K562 (cell line): ENCODE measurements around the gene ASPHD1. TPM values are rescaled to one million over a fixed set of nuclear protein-coding genes. Genes with fewer than 3 reads are reported as not detected.
"Not testable (repeated sequence)": the region's sequence is repeated elsewhere in the genome, so short reads cannot be mapped to it uniquely, and the experiment has no call there.

Source experiments
- ATAC-seq: fragments of 200-7000 bp; cut with Tn5 transposase; 3 replicates; pipeline ENCODE4 v1.9.1; 2020; ENCODE audit warnings: moderate library complexity
- BruUV-seq: library from RNA; stranded (reverse); fragments of 400-500 nt; replicated peaks from 2 replicates; lab custom pipeline; 2021; lab: Mats Ljungman, UMichigan
- CTCF ChIA-PET: fragments of 300-600 bp; formaldehyde crosslinking; extraction: SDS; loops from one replicate; lab custom pipeline; 2021; ENCODE audit warnings: low intra/inter-chr PET ratio; lab: Yijun Ruan, JAX
- POLR2A ChIA-PET: fragments of 300-600, 350-650 bp; sonication (Branson Sonifier 250); formaldehyde crosslinking; extraction: SDS; loops from one replicate; lab custom pipeline; 2021; ENCODE audit warnings: antibody characterized with exemption, inconsistent platforms; lab: Yijun Ruan, JAX
- DNase-seq, 4 experiments: peaks; one replicate each; pipeline versions ENCODE4 v3.0.0 to v3.0.0-alpha.2; 2011 to 2018; ENCODE audit warnings: low spot score in 3 of 4, mixed read lengths in 3 of 4; ENCODE audit errors: extremely low read depth in 1 of 4
- FAIRE-seq: peaks from 2 replicates; lab custom pipeline; 2011; peaks lifted over from hg19 to GRCh38; lab: Jason Lieb, UNC
- H2AFZ ChIP-seq: 2 replicates; pipeline ENCODE4 v1.6.0; 2011; ENCODE audit warnings: low read depth, low read length, control low read depth, inconsistent platforms
- H3K27ac ChIP-seq: fragments of 200-600 bp; 3 replicates; pipeline ENCODE4 v1.8.0; 2011; ENCODE audit warnings: low read depth, mild to moderate bottlenecking, control low read depth, inconsistent platforms, low read length, moderate library complexity, mixed read lengths; ENCODE audit errors: extremely low read depth
- H3K27me3 ChIP-seq, 2 experiments: fragments of 300-600 bp in 1 of 2; 2 replicates in 1 of 2; 3 replicates in 1 of 2; pipeline versions ENCODE4 v1.6.0 to v1.8.0; 2011; ENCODE audit warnings: inconsistent platforms in 2 of 2, low read length in 2 of 2, mild to moderate bottlenecking in 1 of 2, mixed read lengths in 1 of 2, moderate library complexity in 1 of 2; ENCODE audit not compliant: control insufficient read depth in 2 of 2, insufficient read depth in 2 of 2
- H3K36me3 ChIP-seq: fragments of 300-600 bp; 3 replicates; pipeline ENCODE4 v1.8.0; 2011; ENCODE audit warnings: mild to moderate bottlenecking, low read length, inconsistent platforms; ENCODE audit not compliant: control insufficient read depth, insufficient read depth
- H3K4me1 ChIP-seq, 2 experiments: fragments of 200-600 bp in 1 of 2; replicated peaks in 1 of 2; 2 replicates in 1 of 2; 3 replicates in 1 of 2; pipeline versions ENCODE4 v1.5.1 to v1.8.0; 2011; ENCODE audit warnings: inconsistent platforms in 2 of 2, low read length in 2 of 2, mild to moderate bottlenecking in 1 of 2, mixed read lengths in 1 of 2, moderate library complexity in 1 of 2; ENCODE audit not compliant: control insufficient read depth in 2 of 2, insufficient read depth in 2 of 2
- H3K4me2 ChIP-seq: 2 replicates; pipeline ENCODE4 v1.6.1; 2011; ENCODE audit warnings: low read length, control low read depth, inconsistent platforms, mixed read lengths; ENCODE audit not compliant: insufficient read depth
- H3K4me3 ChIP-seq: fragments of 200-600 bp; sonication (generic), shearing (Covaris generic); 2 replicates; pipeline ENCODE4 v1.5.1; 2016; ENCODE audit warnings: control low read depth, inconsistent platforms
- H3K79me2 ChIP-seq: fragments of 200-600 bp; 3 replicates; pipeline ENCODE4 v1.8.0; 2011; ENCODE audit warnings: low read length, inconsistent platforms; ENCODE audit not compliant: control insufficient read depth, insufficient read depth
- H3K9ac ChIP-seq, 2 experiments: 2 replicates each; pipeline versions ENCODE4 v1.6.0 to v1.6.1; 2011; ENCODE audit warnings: low read depth in 2 of 2, low read length in 2 of 2, control low read depth in 1 of 2, inconsistent platforms in 1 of 2, mild to moderate bottlenecking in 1 of 2, mixed read lengths in 1 of 2; ENCODE audit not compliant: insufficient read depth in 1 of 2
- H3K9me1 ChIP-seq: one replicate; pipeline ENCODE4 v1.6.0; 2011; ENCODE audit warnings: inconsistent platforms, mild to moderate bottlenecking, low read length, moderate library complexity; ENCODE audit not compliant: control insufficient read depth, insufficient read depth
- H3K9me3 ChIP-seq: replicated peaks from 2 replicates; pipeline ENCODE4 v1.5.1; 2011; ENCODE audit warnings: low read depth, low read length, inconsistent platforms; ENCODE audit not compliant: control insufficient read depth, insufficient read depth
- H4K20me1 ChIP-seq: replicated peaks from 2 replicates; pipeline ENCODE4 v1.6.1; 2011; ENCODE audit warnings: low read length, inconsistent platforms, mixed read lengths; ENCODE audit not compliant: control insufficient read depth, insufficient read depth
- ETV6 ChIP-seq, 3 experiments: fragments of 150-350 bp in 1 of 3; sonication (generic) in 1 of 3; formaldehyde crosslinking in 1 of 3; IDR thresholded peaks; 2 replicates each; pipeline versions ENCODE4 v1.6.1 to v1.8.0; 2014 to 2022; ENCODE audit warnings: borderline replicate concordance in 2 of 3, low read depth in 2 of 3, antibody characterized with exemption in 1 of 3, low read length in 1 of 3, mild to moderate bottlenecking in 1 of 3, missing genetic modification reagents in 1 of 3
- KDM4B ChIP-seq, 2 experiments: fragments of 450-650 bp in 1 of 2; sonication (generic) in 1 of 2; IDR thresholded peaks; 2 replicates each; pipeline ENCODE4 v1.6.1; 2016 to 2017; ENCODE audit warnings: borderline replicate concordance in 2 of 2, antibody characterized with exemption in 1 of 2, low read depth in 1 of 2, mild to moderate bottlenecking in 1 of 2
- MEF2A ChIP-seq: IDR thresholded peaks from 2 replicates; pipeline ENCODE4 v1.6.1; 2011; ENCODE audit warnings: low read depth, mild to moderate bottlenecking, low read length, moderate library complexity; ENCODE audit not compliant: control insufficient read depth
- MEF2D ChIP-seq: conservative IDR thresholded peaks from 2 replicates; pipeline ENCODE4 v1.6.1; 2016; ENCODE audit warnings: low read depth, missing genetic modification characterization, missing compliant biosample characterization
- RBM14 ChIP-seq: fragments of 200-400 bp; formaldehyde crosslinking; IDR thresholded peaks from 2 replicates; pipeline ENCODE4 v1.6.1; 2018; ENCODE audit warnings: low read depth, mild to moderate bottlenecking, low read length, moderate library complexity, borderline replicate concordance; ENCODE audit not compliant: insufficient read depth
- ZNF121 ChIP-seq: sonication (generic); formaldehyde crosslinking; conservative IDR thresholded peaks from 2 replicates; pipeline ENCODE4 v1.8.0; 2022; ENCODE audit warnings: missing genetic modification reagents
- ZNF24 ChIP-seq: fragments of 450-650 bp; IDR thresholded peaks from 2 replicates; pipeline ENCODE4 v1.6.1; 2016
- WGBS: fragments of 100-300 bp; shearing (Covaris generic); methylation state at CpG from one replicate; pipeline ENCODE4 v1.1.6; 2016; ENCODE audit warnings: low coverage, mixed read lengths; ENCODE audit not compliant: insufficient coverage; ENCODE audit errors: missing lambda C conversion rate; 5-methylcytosine and 5-hydroxymethylcytosine counted together
- in situ Hi-C: fragments of 300-500 bp; cut with MboI; formaldehyde crosslinking; loops from 4 replicates; pipeline ENCODE4 v1.15.0; 2018; ENCODE audit warnings: inconsistent platforms, mixed read lengths
- intact Hi-C: fragments of 100-400 bp; cut with micrococcal nuclease; formaldehyde crosslinking; loops from 2 replicates; pipeline ENCODE4 v1.14.2; 2022
- polyA plus RNA-seq, 8 experiments: library from polyadenylated mRNA; depleted of rRNA in 4 of 8; stranded (reverse) in 5 of 8; unstranded in 3 of 8; fragments of >200 nt; fragmentation: Nextera tagmentation in 2 of 8; fragmentation: Illumina TruSeq in 1 of 8; extraction: Ambion mirVana in 2 of 8; extraction: Trizol in 1 of 8; gene quantifications; 2 replicates each; pipeline versions ENCODE4 v1.2.1 to v1.2.3, GENCODE V29; 2011 to 2014; ENCODE audit warnings: inconsistent platforms in 1 of 8, missing spikeins in 1 of 8
- total RNA-seq, 7 experiments: library from RNA; depleted of rRNA in 6 of 7; stranded (reverse); fragments of >200 nt in 6 of 7; fragmentation: Illumina TruSeq in 2 of 7; extraction: Trizol in 2 of 7; gene quantifications; 2 replicates each; pipeline versions ENCODE4 v1.2.1 to v1.2.3, GENCODE V29; 2011 to 2021; ENCODE audit warnings: low replicate concordance in 1 of 7

The ASPHD1 gene
- total and polyA plus RNA-seq, 9 of the 15 experiments (the other 6 are each of a cell fraction or from before 2014, with no cell fraction given), result 0.03 to 0.70 (median 0.24) TPM; not detected in 5

DNA sequence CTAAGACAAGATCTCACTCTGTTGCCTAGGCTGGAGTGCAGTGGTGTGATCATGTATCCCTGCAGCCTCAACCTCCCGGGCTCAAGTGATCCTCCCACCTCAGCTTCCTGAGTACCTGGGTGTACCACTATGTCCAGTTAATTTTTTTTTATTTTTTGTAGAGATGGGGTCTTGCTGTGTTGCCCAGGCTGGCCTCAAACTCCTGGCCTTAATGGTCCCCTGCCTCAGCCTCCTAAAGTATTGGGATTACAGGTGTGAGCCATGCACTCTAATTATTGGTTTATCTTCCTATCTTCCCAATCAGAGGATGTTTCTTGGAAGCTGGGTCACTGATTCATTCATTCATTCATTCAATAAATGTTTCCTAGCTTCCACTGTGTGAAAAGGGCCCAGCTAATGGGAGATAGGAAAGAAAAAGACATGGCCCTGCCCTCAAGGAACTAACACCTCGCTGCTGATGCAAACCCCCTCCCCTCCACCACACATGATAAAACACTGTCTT is 8.5 kb downstream of the ASPHD1 start:
- no peaks in the 10 kb centered on the region for H3K79me2 ChIP-seq
- no peaks in the 10 kb centered on the region for H3K9me3 ChIP-seq
- ChIA-PET POLR2A (interaction anchor here (0.6 to 0.8 kb wide), 3 partner anchors 114 to 998 kb away, joined by 3 to 4 read pairs (median 3); partner anchors contain the start of gene C16orf92), CTCF (no interaction called here)
- ATAC-seq (no peak), FAIRE-seq (no peak), DNase-seq (no peak)
- intact Hi-C loops, result no loop called here
- in situ Hi-C loops, result no loop called here
- H3K9me1 ChIP-seq, result no peaks in the 10 kb centered on the region
- H3K36me3 ChIP-seq, result no peaks in the 10 kb centered on the region
- no peaks in the 10 kb centered on the region for H4K20me1 ChIP-seq
- H3K4me1 ChIP-seq, result peaks cover 0 to 19% of the 10 kb centered on the region in 2 experiments; a peak in 2 of 5 replicates
- H2AFZ ChIP-seq, result no peak overlapping the region
- TF ChIP-seq KDM4B (IDR thresholded peaks at IDR 0.05; ENCODE audit: borderline replicate concordance in 2 of 2, low read depth in 1 of 2) (no peak), ZNF24 (peak; percentile 85), ZNF121 (CRISPR knock-in tag) (peak; percentile 92)
- no peak overlapping the region for H3K4me2 ChIP-seq
- 24% methylated on average over 2 of the region's 2 CpGs for WGBS
- no peak overlapping the region for H3K4me3 ChIP-seq
- no TSS peak for BruUV-seq
- H3K27ac ChIP-seq, result no peak overlapping the region
- 0 out of 5 replicates have a peak, but pooled peaks cover 0 to under 1% of the 10 kb centered on the region in 2 experiments for H3K27me3 ChIP-seq
- H3K9ac ChIP-seq, result no peak overlapping the region

DNA sequence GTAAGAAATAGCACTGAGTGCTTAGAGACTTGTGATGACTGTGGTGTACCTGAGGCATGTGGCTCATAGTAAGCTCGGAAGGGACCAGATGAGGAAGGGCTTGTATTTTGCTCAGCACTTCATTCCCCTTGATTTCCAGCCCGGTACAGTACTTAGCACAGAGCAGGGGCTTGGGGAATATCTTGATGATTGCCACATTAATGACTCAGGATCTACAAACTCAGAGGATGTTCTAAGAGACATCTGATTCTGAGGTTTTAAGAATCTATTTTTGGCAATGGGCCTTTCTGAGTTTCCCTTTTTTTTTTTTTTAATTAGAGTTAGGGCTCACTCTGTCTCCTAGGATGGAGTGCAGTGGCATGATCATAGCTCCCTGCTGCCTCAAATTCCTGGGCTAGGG is 9.1 kb downstream of the ASPHD1 start:
- 41% methylated on average over 2 of the region's 2 CpGs for WGBS
- no peaks in the 10 kb centered on the region for H3K79me2 ChIP-seq
- ATAC-seq, result no peak
- FAIRE-seq, result no peak
- no peak overlapping the region for H2AFZ ChIP-seq
- intact Hi-C loops (no loop called here), in situ Hi-C loops (no loop called here)
- H3K9ac ChIP-seq, result no peak overlapping the region
- no TSS peak for BruUV-seq
- no peaks in the 10 kb centered on the region for H3K27me3 ChIP-seq
- H3K27ac ChIP-seq, result no peak overlapping the region
- H3K4me2 ChIP-seq, result no peak overlapping the region
- no peaks in the 10 kb centered on the region for H4K20me1 ChIP-seq
- 0 out of 3 replicates have a peak, but pooled peaks cover 5% of the 10 kb centered on the region for H3K36me3 ChIP-seq
- peaks cover 0 to 19% of the 10 kb centered on the region in 2 experiments; a peak in 2 of 5 replicates for H3K4me1 ChIP-seq
- no peaks in the 10 kb centered on the region for H3K9me1 ChIP-seq
- CTCF ChIA-PET, result no interaction called here
- H3K4me3 ChIP-seq, result no peak overlapping the region
- H3K9me3 ChIP-seq, result no peaks in the 10 kb centered on the region
- POLR2A ChIA-PET, result interaction anchor here (0.6 to 1.2 kb wide), 3 partner anchors 17 to 155 kb away, joined by 3 to 4 read pairs (median 3); partner anchors contain the start of genes C16orf92 and KCTD13
- DNase-seq, result no peak
- TF ChIP-seq MEF2D (tag), result peak; percentile 48; the same call in 1 of the 2 replicates
- TF ChIP-seq MEF2A, result peak; percentile 24; the same call in 1 of the 2 replicates
- no peak for TF ChIP-seq RBM14
- TF ChIP-seq ETV6 (IDR thresholded peaks at IDR 0.05; ENCODE audit: borderline replicate concordance in 1 of 2, low read depth in 2 of 2, low read length in 1 of 2), result no peak
- no peak for TF ChIP-seq ETV6 (CRISPR knock-in tag; IDR thresholded peaks at IDR 0.05; ENCODE audit: borderline replicate concordance)
- TF ChIP-seq, all 486 proteins: peak for 2

DNA sequence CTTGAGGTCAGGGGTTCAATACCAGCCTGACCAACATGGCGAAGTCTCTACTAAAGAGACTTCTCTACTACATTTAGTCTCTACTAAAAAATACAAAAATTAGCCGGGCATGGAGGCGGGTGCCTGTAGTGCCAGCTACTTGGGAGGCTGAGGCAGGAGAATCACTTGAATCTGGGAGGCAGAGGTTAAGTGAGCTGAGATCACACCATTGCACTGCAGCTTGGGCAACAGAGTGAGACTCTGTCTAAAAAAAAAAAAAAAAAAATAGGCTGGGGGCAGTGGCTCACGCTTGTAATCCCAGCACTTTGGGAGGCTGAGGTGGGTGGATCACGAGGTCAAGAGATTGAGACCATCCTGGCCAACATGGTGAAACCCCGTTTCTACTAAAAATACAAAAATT is 9.6 kb downstream of the ASPHD1 start:
- H4K20me1 ChIP-seq, ATAC-seq, H3K9me3 ChIP-seq, H3K9ac ChIP-seq, H3K36me3 ChIP-seq, H3K27ac ChIP-seq, H3K79me2 ChIP-seq, H3K27me3 ChIP-seq, H3K4me3 ChIP-seq, H3K4me2 ChIP-seq, FAIRE-seq, BruUV-seq, in situ Hi-C loops, H2AFZ ChIP-seq, CTCF ChIA-PET, intact Hi-C loops, DNase-seq, H3K9me1 ChIP-seq: not testable (repeated sequence)
- 59% methylated on average over 6 of the region's 6 CpGs for WGBS
- POLR2A ChIA-PET, result interaction anchor here (0.6 to 1.2 kb wide), 2 partner anchors 17 to 155 kb away, joined by 3 to 4 read pairs; partner anchors contain the start of gene KCTD13
- H3K4me1 ChIP-seq, result peaks cover 0 to 19% of the 10 kb centered on the region in 2 experiments; a peak in 2 of 5 replicates
